ENCODE measurements around the gene ZNF609.

DNA sequence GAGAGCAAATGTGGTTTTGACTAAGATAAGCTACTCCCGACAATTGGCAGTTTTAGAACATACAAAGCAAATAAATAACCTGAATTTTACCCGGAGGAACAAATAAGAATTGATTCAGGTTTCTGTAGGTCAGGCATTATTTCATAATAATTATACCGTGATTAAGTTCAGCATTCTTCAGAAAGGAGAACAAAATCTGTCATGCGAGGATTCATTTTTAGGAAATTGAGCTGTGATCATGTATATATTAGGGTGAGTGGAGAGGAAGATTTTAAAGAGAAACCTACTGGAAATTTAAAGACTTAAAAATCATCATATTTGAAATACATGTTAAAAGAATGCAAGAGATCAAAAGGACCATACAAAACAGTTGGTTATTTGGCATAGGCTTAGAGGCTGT lies 20.5 kb downstream of the ZNF609 start:
- TF ChIP-seq, protein P1, sequence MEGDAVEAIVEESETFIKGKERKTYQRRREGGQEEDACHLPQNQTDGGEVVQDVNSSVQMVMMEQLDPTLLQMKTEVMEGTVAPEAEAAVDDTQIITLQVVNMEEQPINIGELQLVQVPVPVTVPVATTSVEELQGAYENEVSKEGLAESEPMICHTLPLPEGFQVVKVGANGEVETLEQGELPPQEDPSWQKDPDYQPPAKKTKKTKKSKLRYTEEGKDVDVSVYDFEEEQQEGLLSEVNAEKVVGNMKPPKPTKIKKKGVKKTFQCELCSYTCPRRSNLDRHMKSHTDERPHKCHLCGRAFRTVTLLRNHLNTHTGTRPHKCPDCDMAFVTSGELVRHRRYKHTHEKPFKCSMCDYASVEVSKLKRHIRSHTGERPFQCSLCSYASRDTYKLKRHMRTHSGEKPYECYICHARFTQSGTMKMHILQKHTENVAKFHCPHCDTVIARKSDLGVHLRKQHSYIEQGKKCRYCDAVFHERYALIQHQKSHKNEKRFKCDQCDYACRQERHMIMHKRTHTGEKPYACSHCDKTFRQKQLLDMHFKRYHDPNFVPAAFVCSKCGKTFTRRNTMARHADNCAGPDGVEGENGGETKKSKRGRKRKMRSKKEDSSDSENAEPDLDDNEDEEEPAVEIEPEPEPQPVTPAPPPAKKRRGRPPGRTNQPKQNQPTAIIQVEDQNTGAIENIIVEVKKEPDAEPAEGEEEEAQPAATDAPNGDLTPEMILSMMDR (IDR thresholded peaks at IDR 0.05) = no peak
- no peak for TF ChIP-seq POLR2A (IDR thresholded peaks at IDR 0.05)

All from body of pancreas (tissue), 4 donors.